WI38 (cell line): ENCODE data around the gene ADIPOR1.
"Not testable (repeated sequence)": the region's sequence is repeated elsewhere in the genome, so short reads cannot be mapped to it uniquely, and the experiment has no call there.

Experiments used
- H3K4me3 ChIP-seq: 2 replicates; pipeline ENCODE4 v1.5.1; 2011; ENCODE audit warnings: low read depth, mild to moderate bottlenecking, control low read depth, low read length
- TF ChIP-seq, protein P1 (sequence below): IDR thresholded peaks from 2 replicates; pipeline ENCODE4 v1.5.1; 2012; ENCODE audit warnings: low read depth, mild to moderate bottlenecking, control low read depth, low read length

Gene ADIPOR1

DNA sequence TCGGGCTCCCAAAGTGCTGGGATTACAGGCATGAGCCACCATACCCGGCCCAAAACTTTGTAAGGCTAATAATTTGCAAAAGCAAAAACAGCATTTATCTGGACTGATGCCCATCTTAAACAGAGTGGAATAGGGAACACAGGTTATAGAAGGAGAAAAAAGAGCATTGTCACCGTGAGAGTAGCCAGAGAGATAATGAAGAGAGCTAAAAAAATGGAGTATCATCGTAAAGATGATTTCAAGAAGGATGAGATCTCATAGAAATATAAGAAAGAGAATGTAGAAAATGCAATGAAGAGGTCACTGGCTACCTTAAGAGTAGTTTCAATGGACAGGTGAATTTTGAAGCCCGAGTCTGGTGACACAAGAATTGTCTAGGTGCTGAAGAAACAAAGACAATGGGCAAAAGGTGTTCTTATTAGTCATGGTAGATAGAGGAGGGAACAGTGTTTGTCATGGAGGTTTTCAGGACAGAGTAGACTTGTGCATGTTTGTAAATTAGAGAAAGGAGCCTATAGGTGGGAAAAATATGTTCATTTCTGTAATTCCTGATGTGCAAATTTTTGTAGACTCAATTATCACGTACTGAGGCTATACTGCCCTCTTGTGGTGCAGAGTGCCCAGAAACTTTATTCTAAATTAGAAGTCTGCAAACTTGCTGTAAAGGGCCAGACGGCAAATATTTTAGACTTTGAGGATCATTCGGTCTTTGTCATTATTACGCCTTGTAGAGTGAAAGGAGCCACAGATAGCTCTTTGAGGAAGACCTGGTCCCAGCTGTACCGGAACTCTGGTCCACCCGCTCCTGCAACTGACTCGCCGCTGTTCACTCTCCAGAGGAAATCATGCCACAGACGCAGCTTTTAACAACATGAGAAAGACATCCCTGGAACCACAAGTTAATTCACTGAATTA lies 41.0 kb upstream of the ADIPOR1 start:
- TF ChIP-seq, protein P1, sequence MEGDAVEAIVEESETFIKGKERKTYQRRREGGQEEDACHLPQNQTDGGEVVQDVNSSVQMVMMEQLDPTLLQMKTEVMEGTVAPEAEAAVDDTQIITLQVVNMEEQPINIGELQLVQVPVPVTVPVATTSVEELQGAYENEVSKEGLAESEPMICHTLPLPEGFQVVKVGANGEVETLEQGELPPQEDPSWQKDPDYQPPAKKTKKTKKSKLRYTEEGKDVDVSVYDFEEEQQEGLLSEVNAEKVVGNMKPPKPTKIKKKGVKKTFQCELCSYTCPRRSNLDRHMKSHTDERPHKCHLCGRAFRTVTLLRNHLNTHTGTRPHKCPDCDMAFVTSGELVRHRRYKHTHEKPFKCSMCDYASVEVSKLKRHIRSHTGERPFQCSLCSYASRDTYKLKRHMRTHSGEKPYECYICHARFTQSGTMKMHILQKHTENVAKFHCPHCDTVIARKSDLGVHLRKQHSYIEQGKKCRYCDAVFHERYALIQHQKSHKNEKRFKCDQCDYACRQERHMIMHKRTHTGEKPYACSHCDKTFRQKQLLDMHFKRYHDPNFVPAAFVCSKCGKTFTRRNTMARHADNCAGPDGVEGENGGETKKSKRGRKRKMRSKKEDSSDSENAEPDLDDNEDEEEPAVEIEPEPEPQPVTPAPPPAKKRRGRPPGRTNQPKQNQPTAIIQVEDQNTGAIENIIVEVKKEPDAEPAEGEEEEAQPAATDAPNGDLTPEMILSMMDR = peak; percentile 45
- no peak overlapping the region for H3K4me3 ChIP-seq

DNA sequence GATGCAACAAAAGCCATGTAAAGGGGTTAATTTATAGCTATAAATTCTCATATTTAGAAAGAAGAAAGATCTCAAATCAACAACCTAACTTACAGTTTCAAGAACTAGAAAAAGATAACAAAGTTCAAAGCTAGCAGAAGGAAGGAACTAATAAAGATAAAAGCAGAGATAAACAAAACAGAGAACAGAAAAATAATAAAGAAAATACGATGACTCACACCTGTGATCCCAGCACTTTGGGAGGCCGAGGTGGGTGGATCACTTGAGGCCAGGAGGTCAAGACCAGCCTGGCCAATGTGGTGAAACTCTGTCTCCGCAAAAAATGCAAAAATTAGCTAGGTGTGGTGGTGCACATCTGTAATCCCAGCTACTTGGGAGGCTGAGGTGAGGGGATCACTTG lies 36.6 kb upstream of the ADIPOR1 start:
- TF ChIP-seq, protein P1 = no peak
- H3K4me3 ChIP-seq = no peak overlapping the region

DNA sequence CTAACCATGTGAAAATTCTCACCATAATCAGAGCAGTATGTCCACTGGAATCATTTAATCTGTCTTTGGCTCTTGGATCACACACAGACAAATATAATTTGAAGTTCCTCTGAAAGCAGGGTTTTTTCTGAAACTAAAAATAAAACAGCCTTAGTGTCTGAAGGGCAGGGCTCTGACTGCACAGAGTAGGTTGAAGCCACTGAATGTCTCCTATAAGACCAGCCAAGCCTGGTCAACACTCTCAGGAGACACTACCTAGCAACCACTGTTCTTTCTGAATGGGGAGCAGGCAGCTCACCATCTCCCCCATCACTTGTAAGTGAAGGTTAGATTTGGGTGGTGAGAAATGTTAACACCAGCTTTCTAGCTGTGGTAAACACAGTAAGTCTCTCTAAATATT lies 33.0 kb upstream of the ADIPOR1 start:
- H3K4me3 ChIP-seq = no peak overlapping the region
- TF ChIP-seq, protein P1 = no peak

DNA sequence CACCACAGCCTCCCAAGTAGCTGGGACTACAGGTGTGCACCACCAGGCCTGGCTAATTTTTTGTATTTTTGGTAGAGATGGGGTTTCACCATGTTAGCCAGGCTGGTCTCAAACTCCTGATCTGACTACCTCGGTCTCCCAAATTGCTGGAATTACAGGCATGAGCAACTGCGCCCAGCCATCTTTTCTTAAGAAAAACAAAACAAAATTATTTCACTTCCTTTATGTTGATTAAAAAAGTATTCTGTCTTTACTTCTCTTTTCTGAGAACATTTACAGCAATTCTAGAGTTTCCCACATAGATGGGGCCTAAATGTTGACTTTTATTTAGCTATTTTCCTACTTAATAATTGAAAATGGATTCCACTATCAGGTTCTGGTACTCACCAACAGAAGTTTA lies 31.8 kb upstream of the ADIPOR1 start:
- TF ChIP-seq, protein P1 = no peak
- H3K4me3 ChIP-seq = no peak overlapping the region

DNA sequence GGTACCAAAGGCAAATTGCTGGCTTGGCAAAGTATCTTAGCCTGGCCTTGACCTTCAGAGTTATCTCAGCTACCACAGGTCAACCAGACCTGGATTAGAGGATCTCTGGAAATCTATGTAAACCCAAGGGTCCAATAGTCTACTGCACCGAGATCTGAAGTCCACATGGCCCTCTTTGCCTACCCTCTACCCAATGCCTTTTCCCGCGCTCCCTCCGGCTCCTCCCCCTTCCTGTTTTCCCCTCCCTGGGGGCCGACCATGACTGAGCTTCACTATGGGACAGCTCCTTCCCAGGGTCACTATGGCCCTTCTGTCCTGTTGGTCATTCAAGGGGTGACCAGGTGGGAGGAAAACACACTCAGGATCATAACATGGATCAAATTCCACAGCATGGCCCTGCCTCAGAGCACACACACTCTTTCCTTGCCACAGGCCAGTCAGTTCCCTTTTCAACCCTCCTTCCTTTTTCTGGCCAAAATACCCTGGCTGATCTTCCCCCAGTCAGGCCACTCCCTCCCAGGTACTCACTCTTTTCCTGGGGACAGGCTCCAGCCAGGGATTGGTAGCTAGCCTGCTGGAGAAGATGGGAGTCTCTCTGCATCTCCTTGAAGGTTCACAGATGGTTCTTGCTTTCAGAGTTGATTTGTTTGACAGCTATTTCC lies 29.9 kb upstream of the ADIPOR1 start:
- TF ChIP-seq, protein P1 = no peak
- H3K4me3 ChIP-seq = no peak overlapping the region

DNA sequence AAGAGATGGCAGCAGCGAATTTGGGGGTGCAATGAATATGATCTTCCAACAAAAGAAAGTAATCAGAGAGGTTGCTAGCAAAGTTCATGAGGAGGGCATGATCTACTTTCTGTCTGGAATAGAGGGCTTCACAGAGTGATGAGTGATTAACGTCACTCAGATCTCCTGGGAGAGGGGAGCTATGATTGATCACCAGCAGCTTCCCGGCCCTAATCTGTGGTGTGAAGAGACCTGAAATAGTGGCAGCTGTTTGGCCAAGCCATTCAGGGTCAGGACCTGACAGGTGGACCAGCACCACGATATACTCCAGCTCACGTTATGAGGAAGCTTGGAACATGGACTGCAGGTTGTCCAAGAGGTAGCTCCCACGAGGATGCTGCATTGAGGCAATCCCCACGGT lies 29.1 kb upstream of the ADIPOR1 start:
- TF ChIP-seq, protein P1 = no peak
- no peak overlapping the region for H3K4me3 ChIP-seq

DNA sequence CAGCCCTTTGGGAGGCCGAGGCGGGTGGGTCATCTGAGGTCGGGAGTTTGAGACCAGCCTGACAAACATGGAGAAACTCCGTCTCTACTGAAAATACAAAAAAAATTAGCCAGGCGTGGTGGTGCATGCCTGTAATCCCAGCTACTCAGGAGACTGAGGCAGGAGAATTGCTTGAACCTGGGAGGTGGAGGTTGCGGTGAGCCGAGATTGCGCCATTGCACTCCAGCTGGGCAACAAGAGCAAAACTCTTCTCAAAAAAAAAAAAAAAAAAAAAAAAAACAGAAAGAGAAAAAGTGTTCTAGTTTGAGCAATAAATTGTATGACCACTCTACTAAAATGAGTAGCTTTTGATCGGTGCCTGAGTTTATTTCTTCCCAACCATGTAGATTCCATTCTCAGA lies 28.0 kb upstream of the ADIPOR1 start:
- not testable (repeated sequence) for H3K4me3 ChIP-seq
